ENCODE results near the gene GPR153. TPM values are rescaled to one million over a fixed set of nuclear protein-coding genes. Genes with fewer than 3 reads are reported as not detected.

Gene GPR153
- total and polyA plus RNA-seq, 2 donors (not counting 1 experiment from before 2014, with no cell fraction given): 0.04 to 0.20 TPM

- WGBS (ENCODE audit: insufficient coverage): 95% methylated on average over 31 of the region's 31 CpGs
- H3K4me3 ChIP-seq (ENCODE audit: control extremely low read depth in 1 of 5, extremely low read depth in 1 of 5, insufficient read depth in 1 of 5, low read depth in 2 of 5, low read length in 4 of 5): no peak overlapping the region
- no peaks in the 10 kb centered on the region for H3K79me2 ChIP-seq (ENCODE audit: control insufficient read depth, insufficient read depth, low read length)
Observed at GRCh38 chr1:6279613-6280383, 18.9 kb upstream of the GPR153 start.

GRCh38 chr1:6279066-6279465, 18.2 kb upstream of the GPR153 start:
- H3K4me1 ChIP-seq (ENCODE audit: control insufficient read depth in 2 of 2, insufficient read depth in 2 of 2, low read length in 2 of 2): no peaks in the 10 kb centered on the region
- Mint-ChIP-seq H3K4me1 (no peaks in the 10 kb centered on the region), H3K9me3 (ENCODE audit: insufficient read depth) (no peaks in the 10 kb centered on the region), H3K27ac (no peak overlapping the region), H3K27me3 (no peaks in the 10 kb centered on the region), H3K4me3 (no peak overlapping the region)
- H3K36me3 ChIP-seq (replicated peaks in 1 of 2; ENCODE audit: control extremely low read depth in 1 of 2, control insufficient read depth in 1 of 2, extremely low read depth in 1 of 2, insufficient read depth in 2 of 2, low read length in 1 of 2): no peaks in the 10 kb centered on the region
- H3K27me3 ChIP-seq (replicated peaks in 1 of 4; ENCODE audit: control extremely low read depth in 1 of 4, control insufficient read depth in 3 of 4, insufficient read depth in 4 of 4, low read length in 3 of 4): no peaks in the 10 kb centered on the region
- H3K79me2 ChIP-seq (ENCODE audit: control insufficient read depth, insufficient read depth, low read length): no peaks in the 10 kb centered on the region
- ATAC-seq (ENCODE audit: low read depth) (no peak), DNase-seq (no peak)
- intact Hi-C loops (cut with micrococcal nuclease): no loop called here
- no peaks in the 10 kb centered on the region for H4K20me1 ChIP-seq (ENCODE audit: control insufficient read depth, insufficient read depth, low read length, poor library complexity, severe bottlenecking)
- no peak overlapping the region for H3K27ac ChIP-seq (ENCODE audit: low read length in 2 of 2)
- H3K9me3 ChIP-seq (ENCODE audit: control extremely low read depth in 1 of 3, control insufficient read depth in 2 of 3, insufficient read depth in 1 of 3, low read length in 2 of 3): no peaks in the 10 kb centered on the region
- TF ChIP-seq, protein P1, sequence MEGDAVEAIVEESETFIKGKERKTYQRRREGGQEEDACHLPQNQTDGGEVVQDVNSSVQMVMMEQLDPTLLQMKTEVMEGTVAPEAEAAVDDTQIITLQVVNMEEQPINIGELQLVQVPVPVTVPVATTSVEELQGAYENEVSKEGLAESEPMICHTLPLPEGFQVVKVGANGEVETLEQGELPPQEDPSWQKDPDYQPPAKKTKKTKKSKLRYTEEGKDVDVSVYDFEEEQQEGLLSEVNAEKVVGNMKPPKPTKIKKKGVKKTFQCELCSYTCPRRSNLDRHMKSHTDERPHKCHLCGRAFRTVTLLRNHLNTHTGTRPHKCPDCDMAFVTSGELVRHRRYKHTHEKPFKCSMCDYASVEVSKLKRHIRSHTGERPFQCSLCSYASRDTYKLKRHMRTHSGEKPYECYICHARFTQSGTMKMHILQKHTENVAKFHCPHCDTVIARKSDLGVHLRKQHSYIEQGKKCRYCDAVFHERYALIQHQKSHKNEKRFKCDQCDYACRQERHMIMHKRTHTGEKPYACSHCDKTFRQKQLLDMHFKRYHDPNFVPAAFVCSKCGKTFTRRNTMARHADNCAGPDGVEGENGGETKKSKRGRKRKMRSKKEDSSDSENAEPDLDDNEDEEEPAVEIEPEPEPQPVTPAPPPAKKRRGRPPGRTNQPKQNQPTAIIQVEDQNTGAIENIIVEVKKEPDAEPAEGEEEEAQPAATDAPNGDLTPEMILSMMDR (IDR thresholded peaks at IDR 0.05): no peak
- TF ChIP-seq EZH2 (IDR thresholded peaks at IDR 0.05; ENCODE audit: borderline replicate concordance, insufficient read depth, low read depth, low read length, poor library complexity, severe bottlenecking): no peak
- H3K9ac ChIP-seq (ENCODE audit: low read length): no peak overlapping the region
- no peak overlapping the region for H3K4me2 ChIP-seq (replicated peaks; ENCODE audit: low read depth, low read length, poor library complexity, severe bottlenecking)
- ChIA-PET CTCF (no interaction called here), POLR2A (no interaction called here)
- 99% methylated on average over 10 of the region's 10 CpGs for WGBS (ENCODE audit: insufficient coverage)
- H3K4me3 ChIP-seq (ENCODE audit: control extremely low read depth in 1 of 5, extremely low read depth in 1 of 5, insufficient read depth in 1 of 5, low read depth in 2 of 5, low read length in 4 of 5): no peak overlapping the region
- no peak overlapping the region for H2AFZ ChIP-seq (ENCODE audit: insufficient read depth, low read depth, low read length, poor library complexity, severe bottlenecking)

More at GRCh38 chr1:6279613-6280383, 18.9 kb upstream of the GPR153 start:
- DNase-seq (no peak), ATAC-seq (ENCODE audit: low read depth) (no peak)
- no peak overlapping the region for H3K27ac Mint-ChIP-seq
- intact Hi-C loops (cut with micrococcal nuclease): no loop called here
- H3K9me3 ChIP-seq (ENCODE audit: control extremely low read depth in 1 of 3, control insufficient read depth in 2 of 3, insufficient read depth in 1 of 3, low read length in 2 of 3): no peaks in the 10 kb centered on the region
- no peak overlapping the region for H3K9ac ChIP-seq (ENCODE audit: low read length)
- H3K27me3 Mint-ChIP-seq: no peaks in the 10 kb centered on the region
- H3K4me1 Mint-ChIP-seq: no peaks in the 10 kb centered on the region
- H3K36me3 ChIP-seq (replicated peaks in 1 of 2; ENCODE audit: control extremely low read depth in 1 of 2, control insufficient read depth in 1 of 2, extremely low read depth in 1 of 2, insufficient read depth in 2 of 2, low read length in 1 of 2): no peaks in the 10 kb centered on the region
- POLR2A ChIA-PET: no interaction called here
- no peak overlapping the region for H2AFZ ChIP-seq (ENCODE audit: insufficient read depth, low read depth, low read length, poor library complexity, severe bottlenecking)
- CTCF ChIA-PET: no interaction called here
- no peaks in the 10 kb centered on the region for H3K4me1 ChIP-seq (ENCODE audit: control insufficient read depth in 2 of 2, insufficient read depth in 2 of 2, low read length in 2 of 2)
- H3K4me2 ChIP-seq (replicated peaks; ENCODE audit: low read depth, low read length, poor library complexity, severe bottlenecking): no peak overlapping the region
- H3K9me3 Mint-ChIP-seq (ENCODE audit: insufficient read depth): no peaks in the 10 kb centered on the region
- TF ChIP-seq, protein P1 (IDR thresholded peaks at IDR 0.05): no peak
- no peak for TF ChIP-seq EZH2 (IDR thresholded peaks at IDR 0.05; ENCODE audit: borderline replicate concordance, insufficient read depth, low read depth, low read length, poor library complexity, severe bottlenecking)
- no peaks in the 10 kb centered on the region for H4K20me1 ChIP-seq (ENCODE audit: control insufficient read depth, insufficient read depth, low read length, poor library complexity, severe bottlenecking)
- no peaks in the 10 kb centered on the region for H3K27me3 ChIP-seq (replicated peaks in 1 of 4; ENCODE audit: control extremely low read depth in 1 of 4, control insufficient read depth in 3 of 4, insufficient read depth in 4 of 4, low read length in 3 of 4)
- no peak overlapping the region for H3K27ac ChIP-seq (ENCODE audit: low read length in 2 of 2)
- H3K4me3 Mint-ChIP-seq: no peak overlapping the region
